Right lobe of liver (tissue), 4 donors: ENCODE measurements around the gene ARL4D.

ENCODE experiments used
- POLR2A ChIP-seq: fragments of 450-650 bp; IDR thresholded peaks from one replicate; pipeline ENCODE4 v1.6.1; 2017; ENCODE audit warnings: antibody characterized with exemption, mild to moderate bottlenecking
- TF ChIP-seq, protein P1 (sequence below), 4 donors: fragments of 200-600 bp in 3 of 4; fragments of 450-650 bp in 1 of 4; IDR thresholded peaks; one replicate each; pipeline versions ENCODE4 v1.5.1 to v1.8.0; 2016 to 2022; ENCODE audit warnings: antibody characterized with exemption in 4 of 4, mild to moderate bottlenecking in 2 of 4
- donor health status: DM: no; HTN: no; CAD: no.
- donor health status: DM: no; HTN: no; CAD: no.
- donor health status: DM: no; HTN: yes; CAD: no.

DNA sequence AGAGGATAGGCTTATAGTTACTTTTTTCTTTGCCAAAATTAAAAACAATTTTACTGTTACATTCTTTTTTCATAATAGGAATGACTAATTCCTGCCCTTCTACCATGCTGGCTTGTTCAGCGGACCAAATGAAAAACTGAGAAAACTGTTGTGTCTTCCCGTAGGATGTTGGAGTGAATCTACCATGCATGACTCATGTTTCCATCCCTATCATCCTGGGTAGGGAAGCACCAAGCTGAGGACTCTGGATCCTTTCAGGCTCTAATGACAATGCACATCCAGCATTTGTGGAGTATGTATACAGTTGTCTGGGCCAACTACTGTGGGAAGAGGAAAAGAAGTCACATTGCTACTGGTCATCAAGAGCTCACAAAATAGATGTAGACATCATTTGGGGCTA, 43.9 kb downstream of the ARL4D start:
- TF ChIP-seq, protein P1, sequence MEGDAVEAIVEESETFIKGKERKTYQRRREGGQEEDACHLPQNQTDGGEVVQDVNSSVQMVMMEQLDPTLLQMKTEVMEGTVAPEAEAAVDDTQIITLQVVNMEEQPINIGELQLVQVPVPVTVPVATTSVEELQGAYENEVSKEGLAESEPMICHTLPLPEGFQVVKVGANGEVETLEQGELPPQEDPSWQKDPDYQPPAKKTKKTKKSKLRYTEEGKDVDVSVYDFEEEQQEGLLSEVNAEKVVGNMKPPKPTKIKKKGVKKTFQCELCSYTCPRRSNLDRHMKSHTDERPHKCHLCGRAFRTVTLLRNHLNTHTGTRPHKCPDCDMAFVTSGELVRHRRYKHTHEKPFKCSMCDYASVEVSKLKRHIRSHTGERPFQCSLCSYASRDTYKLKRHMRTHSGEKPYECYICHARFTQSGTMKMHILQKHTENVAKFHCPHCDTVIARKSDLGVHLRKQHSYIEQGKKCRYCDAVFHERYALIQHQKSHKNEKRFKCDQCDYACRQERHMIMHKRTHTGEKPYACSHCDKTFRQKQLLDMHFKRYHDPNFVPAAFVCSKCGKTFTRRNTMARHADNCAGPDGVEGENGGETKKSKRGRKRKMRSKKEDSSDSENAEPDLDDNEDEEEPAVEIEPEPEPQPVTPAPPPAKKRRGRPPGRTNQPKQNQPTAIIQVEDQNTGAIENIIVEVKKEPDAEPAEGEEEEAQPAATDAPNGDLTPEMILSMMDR (IDR thresholded peaks at IDR 0.05), result no peak
- TF ChIP-seq POLR2A, result no peak
